ACC112 (cell line): ENCODE data around the gene TNFRSF8.

Experiments
- H2AFZ ChIP-seq: fragments of 200-600 bp; sonication (generic); one replicate; pipeline ENCODE4 v1.6.0; 2017; ENCODE audit warnings: antibody characterized with exemption, low read length; ENCODE audit not compliant: unreplicated experiment
- H3K27ac ChIP-seq: fragments of 200-600 bp; sonication (generic); 2 replicates; pipeline ENCODE4 v1.5.1; 2014; ENCODE audit warnings: low read depth, mild to moderate bottlenecking, antibody characterized with exemption, low read length, moderate library complexity
- H3K27me3 ChIP-seq: fragments of 200-600 bp; sonication (generic); 2 replicates; pipeline ENCODE4 v1.6.1; 2014; ENCODE audit warnings: mild to moderate bottlenecking, antibody characterized with exemption, low read length, moderate library complexity, mixed read lengths; ENCODE audit not compliant: insufficient read depth
- H3K36me3 ChIP-seq: fragments of 200-600 bp; sonication (generic); 2 replicates; pipeline ENCODE4 v1.6.1; 2016; ENCODE audit warnings: mild to moderate bottlenecking, antibody characterized with exemption, low read length, moderate library complexity, mixed read lengths; ENCODE audit not compliant: insufficient read depth
- H3K4me1 ChIP-seq: fragments of 200-600 bp; sonication (generic); one replicate; pipeline ENCODE4 v1.6.1; 2016; ENCODE audit warnings: low read length, mixed read lengths; ENCODE audit not compliant: insufficient read depth, unreplicated experiment, control insufficient read depth
- H3K4me3 ChIP-seq: fragments of 200-600 bp; sonication (generic); 2 replicates; pipeline ENCODE4 v1.5.1; 2014; ENCODE audit warnings: mild to moderate bottlenecking, low read depth, low read length
- H3K79me2 ChIP-seq: fragments of 200-600 bp; sonication (generic); one replicate; pipeline ENCODE4 v1.6.0; 2016; ENCODE audit warnings: low read length; ENCODE audit not compliant: control insufficient read depth, unreplicated experiment, insufficient read depth

The TNFRSF8 gene

DNA sequence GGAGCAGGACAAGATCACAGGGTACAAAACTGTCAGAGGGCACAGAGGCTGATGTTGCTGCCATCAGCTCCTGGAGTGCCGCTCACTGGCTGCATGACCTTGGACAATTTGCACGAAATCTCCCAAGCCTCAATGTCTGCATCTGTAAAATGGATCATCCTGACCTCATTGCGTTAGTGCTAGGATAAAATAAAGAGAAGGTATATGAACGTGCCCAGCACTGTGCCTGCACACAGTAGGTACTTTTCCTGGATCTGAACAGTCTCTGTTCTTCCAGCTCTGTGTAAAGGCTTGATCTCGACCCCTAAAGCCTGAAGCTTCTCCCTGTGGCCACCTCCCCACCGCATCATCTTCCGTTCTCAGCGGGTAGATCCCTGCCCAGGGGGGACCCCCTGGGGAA is 116.6 kb downstream of the TNFRSF8 start:
- Histone ChIP-seq H3K27ac (no peak overlapping the region), H3K27me3 (no peaks in the 10 kb centered on the region), H3K36me3 (no peaks in the 10 kb centered on the region), H3K79me2 (peaks cover 27% of the 10 kb centered on the region), H3K4me1 (peaks cover 44% of the 10 kb centered on the region), H3K4me3 (no peak overlapping the region), H2AFZ (no peak overlapping the region)

DNA sequence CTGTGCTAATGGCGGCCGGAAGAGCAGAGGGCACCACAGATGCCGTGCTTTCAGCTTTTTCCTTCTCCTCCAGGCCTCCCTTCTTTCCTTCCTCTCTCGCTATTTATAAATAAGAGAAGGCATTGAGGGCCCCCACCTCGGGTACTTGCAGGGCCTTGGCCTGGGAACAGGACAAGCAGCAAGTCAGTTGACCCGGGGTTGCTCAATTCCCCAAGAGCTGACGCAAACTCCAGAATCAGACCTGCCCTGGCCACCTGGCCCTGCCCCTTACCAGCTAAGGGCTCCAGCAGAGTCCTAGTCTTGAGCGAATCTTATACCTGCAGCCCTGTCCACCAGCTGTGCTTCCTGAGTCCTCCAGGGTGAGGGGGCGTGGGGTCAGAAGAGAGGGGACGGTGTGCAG is 117.2 kb downstream of the TNFRSF8 start:
- no peaks in the 10 kb centered on the region for H3K27me3 ChIP-seq
- H3K36me3 ChIP-seq: no peaks in the 10 kb centered on the region
- peaks cover 47% of the 10 kb centered on the region for H3K4me1 ChIP-seq
- no peak overlapping the region for H3K27ac ChIP-seq
- H3K4me3 ChIP-seq: no peak overlapping the region
- H2AFZ ChIP-seq: no peak overlapping the region
- peaks cover 27% of the 10 kb centered on the region for H3K79me2 ChIP-seq

DNA sequence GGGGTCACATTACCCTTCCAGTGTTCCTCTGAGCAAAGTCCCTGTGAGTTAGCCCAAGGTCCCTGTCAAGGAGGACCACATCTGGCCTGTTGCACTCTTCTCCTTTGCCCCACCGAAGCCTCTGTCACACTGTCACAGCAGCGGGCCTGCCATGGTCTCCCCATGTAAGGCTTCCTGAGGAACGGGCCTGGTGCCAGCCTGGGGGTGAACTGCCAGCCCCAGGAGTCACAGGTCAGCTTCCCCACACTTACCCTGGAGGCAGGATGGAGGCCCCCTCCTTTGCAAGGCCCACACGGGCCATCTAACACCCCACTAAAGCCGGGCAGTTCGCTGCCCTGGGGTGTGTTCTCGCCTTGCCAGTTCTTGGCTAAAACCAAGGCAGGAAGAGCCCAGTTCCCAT is 117.8 kb downstream of the TNFRSF8 start:
- H3K4me1 ChIP-seq: peaks cover 52% of the 10 kb centered on the region

DNA sequence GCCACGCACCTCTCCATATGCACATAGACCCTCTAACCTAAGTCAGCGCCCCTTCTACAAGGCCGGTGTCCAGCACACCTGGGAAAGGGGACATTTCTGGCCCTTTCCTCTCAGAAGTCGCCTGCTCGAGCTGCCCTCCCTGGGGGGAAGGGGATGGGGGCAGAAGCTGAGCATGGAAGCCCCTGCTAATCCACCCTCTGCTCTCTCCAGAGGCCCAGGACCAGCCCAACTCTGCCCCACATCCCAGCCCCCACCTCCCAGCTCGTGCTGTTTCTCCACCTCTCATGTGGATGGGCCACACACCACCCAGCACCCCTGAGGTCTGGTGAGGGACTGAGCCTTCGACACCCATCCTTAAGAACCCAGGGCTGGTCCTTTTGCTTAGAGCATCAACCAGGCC is 118.5 kb downstream of the TNFRSF8 start:
- Histone ChIP-seq H3K36me3 (no peaks in the 10 kb centered on the region), H3K27me3 (no peaks in the 10 kb centered on the region), H3K4me1 (peaks cover 59% of the 10 kb centered on the region), H3K79me2 (peaks cover 30% of the 10 kb centered on the region), H3K27ac (peak overlapping the region; percentile 27; the same call in 1 of the 2 replicates), H2AFZ (no peak overlapping the region), H3K4me3 (no peak overlapping the region)

More for the DNA sequence above, 117.8 kb downstream of the TNFRSF8 start:
- H3K4me3 ChIP-seq: no peak overlapping the region
- no peaks in the 10 kb centered on the region for H3K36me3 ChIP-seq
- H3K27ac ChIP-seq: no peak overlapping the region
- no peaks in the 10 kb centered on the region for H3K27me3 ChIP-seq
- H2AFZ ChIP-seq: no peak overlapping the region
- H3K79me2 ChIP-seq: peaks cover 30% of the 10 kb centered on the region

DNA sequence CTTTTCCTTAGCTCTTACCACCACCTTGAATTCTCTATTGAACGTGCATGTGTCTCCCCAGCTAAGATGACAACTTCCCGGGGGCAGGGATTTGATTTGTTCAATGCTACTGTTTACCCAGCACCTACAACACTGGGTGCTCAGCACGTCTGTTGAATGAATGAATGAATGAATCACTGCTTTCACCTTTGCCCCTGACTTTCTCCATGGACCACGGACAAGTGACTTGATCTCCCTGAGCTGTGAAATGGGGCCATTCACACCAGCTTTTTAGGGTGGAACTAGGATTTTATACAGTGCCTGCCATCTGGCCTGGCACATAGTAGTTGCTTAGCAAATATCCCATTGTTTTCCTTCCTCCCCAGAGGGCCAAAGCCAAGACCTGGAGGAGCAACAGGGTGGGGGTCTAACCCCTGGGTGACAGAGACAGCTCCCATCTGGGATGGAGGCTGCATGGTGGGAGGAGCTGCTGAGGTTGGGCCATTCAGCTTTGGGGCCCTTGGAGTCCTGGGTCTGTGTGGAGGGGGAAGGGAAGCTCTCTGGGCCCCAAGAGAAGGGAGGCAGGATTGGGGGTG is 119.4 kb downstream of the TNFRSF8 start:
- H2AFZ ChIP-seq: no peak overlapping the region
- no peak overlapping the region for H3K4me3 ChIP-seq
- H3K79me2 ChIP-seq: peaks cover 32% of the 10 kb centered on the region
- H3K4me1 ChIP-seq: peaks cover 57% of the 10 kb centered on the region
- H3K27me3 ChIP-seq: no peaks in the 10 kb centered on the region
- H3K36me3 ChIP-seq: no peaks in the 10 kb centered on the region
- peak overlapping the region; percentile 27; the same call in 1 of the 2 replicates for H3K27ac ChIP-seq

DNA sequence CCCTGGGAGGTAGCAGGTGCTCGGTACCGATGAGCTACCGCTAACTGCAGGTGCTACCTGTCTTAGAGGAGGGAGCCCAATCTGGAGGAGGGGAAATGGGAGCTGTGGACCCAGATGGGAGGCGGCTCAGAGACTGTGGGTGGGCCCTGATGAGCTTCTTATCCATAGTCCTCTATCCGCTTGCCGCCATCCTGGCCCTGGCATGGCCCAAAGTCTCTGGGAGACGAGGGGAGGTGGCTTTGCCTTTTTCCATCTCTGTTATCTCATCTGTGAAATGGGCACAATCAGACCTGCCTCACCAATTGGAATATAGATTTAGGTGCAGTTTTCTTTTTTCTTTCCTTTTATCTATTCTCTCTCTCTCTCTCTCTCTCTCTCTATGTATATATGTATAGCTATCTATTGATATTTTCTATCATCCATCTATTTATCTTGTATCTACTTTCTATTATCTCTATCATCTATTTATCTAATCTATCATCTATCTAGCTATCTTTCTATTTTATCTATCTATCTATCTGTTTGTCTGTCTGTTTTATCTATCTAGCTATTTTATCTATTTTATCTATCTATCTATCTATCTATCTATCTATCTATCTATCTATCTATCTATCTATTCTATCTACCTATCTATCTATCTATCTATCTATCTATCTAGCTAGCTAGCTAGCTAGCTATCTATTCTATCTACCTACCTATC is 120.1 kb downstream of the TNFRSF8 start:
- Histone ChIP-seq H3K79me2 (peaks cover 36% of the 10 kb centered on the region), H2AFZ (no peak overlapping the region), H3K4me3 (peak overlapping the region; percentile 0; the same call in 1 of the 2 replicates), H3K27me3 (no peaks in the 10 kb centered on the region), H3K36me3 (no peaks in the 10 kb centered on the region), H3K4me1 (peaks cover 52% of the 10 kb centered on the region), H3K27ac (peak overlapping the region; percentile 75)

DNA sequence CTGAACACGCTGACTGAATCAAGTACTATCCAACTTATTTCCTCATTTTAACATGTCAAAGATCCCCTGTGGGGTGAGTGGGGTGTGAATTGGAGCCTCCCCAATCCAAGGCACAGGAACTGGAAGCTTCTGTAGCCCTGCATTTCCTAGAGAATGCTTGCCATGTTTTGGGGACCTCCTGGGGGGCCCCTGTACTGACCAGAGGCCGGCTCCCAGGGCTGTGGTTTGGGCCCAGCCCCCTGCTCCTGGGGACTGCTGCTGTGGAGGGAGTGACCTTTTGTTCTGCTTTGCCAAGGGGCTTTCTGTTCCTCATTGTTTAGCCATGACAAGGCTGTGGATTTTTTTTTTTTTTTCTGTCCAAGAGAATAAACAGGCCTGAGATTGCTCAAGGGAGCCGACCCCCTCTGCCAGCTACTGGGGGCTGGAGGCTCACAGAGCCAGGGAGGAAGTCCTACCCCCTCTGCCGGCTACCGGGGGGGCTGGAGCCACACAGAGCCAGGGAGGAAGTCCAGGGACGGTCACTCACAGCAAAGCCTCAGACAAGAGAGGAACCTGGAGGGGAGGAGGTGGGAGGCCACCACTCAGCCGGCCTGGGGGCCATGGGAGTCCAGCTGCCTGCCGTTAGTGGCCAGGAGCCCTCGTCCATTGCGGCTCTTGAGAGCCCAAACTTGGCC is 121.0 kb downstream of the TNFRSF8 start:
- Histone ChIP-seq H3K27ac (peak overlapping the region; percentile 75), H3K4me3 (peak overlapping the region; percentile 0), H3K27me3 (no peaks in the 10 kb centered on the region), H3K36me3 (no peaks in the 10 kb centered on the region), H2AFZ (peak overlapping the region; percentile 21), H3K79me2 (peaks cover 38% of the 10 kb centered on the region), H3K4me1 (peaks cover 46% of the 10 kb centered on the region)

DNA sequence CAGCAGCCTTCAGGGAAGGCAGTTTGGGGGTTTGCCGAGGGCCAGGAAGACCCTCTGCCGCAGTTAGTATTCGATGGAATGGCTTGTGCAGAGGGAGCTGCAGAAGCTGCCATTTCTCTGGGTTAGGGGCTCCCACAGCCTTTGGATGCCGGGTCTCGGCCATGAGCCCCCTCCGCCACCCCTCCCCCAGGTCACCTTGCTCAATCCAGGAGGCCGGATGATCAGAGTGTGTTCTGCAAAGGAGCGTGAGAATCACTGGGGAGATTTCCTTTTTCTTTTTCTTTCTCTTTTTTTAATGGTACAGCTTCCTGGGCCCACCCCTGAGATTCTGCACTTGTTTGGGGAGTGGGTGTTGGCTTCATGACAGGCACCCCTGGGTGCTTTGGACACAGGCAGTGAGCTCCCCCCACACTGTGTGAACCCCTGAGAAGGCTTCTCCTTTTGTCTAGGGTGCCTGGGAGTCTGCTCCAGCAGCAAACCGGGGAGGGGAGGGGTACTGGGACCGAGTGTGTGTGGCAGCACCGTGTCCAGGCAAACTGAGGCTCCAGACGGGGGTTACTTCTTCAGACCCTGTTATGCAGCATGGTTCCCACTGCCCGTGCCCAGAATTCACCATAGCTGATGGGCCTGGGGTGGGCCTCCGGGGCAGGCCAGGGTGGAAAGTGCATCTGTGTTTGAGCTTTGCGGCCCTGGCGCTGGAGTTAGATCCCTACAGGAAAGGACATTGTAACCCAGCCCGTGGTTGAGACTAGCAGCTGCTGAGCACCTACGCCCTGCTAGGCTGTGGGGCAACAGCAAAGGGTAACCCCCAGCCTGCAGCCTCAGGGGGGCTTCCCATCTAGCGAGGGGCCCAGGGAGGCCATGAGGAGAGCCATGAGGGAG is 122.2 kb downstream of the TNFRSF8 start:
- peaks cover 46% of the 10 kb centered on the region for H3K4me1 ChIP-seq
- peaks cover 37% of the 10 kb centered on the region for H3K79me2 ChIP-seq
- H3K4me3 ChIP-seq: peak overlapping the region; percentile 0; the same call in 1 of the 2 replicates
- no peak overlapping the region for H2AFZ ChIP-seq
- peak overlapping the region; percentile 75 for H3K27ac ChIP-seq
- no peaks in the 10 kb centered on the region for H3K36me3 ChIP-seq
- H3K27me3 ChIP-seq: no peaks in the 10 kb centered on the region

DNA sequence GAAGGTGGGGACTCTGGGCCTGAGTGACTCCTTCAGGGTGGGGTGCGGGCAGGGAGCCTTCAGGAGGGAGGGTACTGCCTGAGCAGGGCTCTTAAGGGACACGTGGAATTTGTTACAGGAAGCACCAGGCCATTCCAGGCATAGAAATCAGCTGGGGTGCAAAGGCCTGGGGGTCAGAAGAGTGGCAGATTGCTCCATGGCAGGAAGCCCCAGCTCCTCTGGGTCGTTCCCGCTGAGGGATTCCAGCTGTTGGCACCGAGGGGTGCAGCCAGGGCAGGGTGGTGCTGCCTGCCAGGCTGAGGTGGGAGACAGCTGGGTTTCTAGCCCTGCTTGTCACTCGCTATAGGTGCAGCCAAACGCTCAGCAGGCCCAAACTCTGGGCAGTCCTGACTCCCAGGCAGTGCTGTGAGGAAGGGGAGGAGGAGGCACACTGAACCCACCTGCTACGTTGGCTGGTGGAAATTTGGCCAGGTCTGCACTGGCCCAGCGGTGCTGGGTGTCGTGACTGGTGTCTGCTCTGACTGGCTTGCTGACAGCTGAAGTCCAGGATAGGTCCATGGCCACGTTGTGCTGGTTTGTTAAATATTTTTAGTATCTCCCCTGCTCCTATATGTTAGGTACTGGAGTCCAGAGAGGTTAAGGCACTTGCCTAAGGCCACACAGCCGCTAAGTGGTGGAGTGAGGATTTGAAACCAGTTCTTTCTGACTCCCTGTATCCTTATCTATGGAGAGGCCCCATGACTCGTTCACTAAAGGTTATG is 123.0 kb downstream of the TNFRSF8 start:
- Histone ChIP-seq H3K36me3 (no peaks in the 10 kb centered on the region), H3K27me3 (no peaks in the 10 kb centered on the region), H2AFZ (no peak overlapping the region), H3K79me2 (peaks cover 37% of the 10 kb centered on the region), H3K27ac (peak overlapping the region; percentile 3; the same call in 1 of the 2 replicates), H3K4me3 (no peak overlapping the region), H3K4me1 (peaks cover 46% of the 10 kb centered on the region)

DNA sequence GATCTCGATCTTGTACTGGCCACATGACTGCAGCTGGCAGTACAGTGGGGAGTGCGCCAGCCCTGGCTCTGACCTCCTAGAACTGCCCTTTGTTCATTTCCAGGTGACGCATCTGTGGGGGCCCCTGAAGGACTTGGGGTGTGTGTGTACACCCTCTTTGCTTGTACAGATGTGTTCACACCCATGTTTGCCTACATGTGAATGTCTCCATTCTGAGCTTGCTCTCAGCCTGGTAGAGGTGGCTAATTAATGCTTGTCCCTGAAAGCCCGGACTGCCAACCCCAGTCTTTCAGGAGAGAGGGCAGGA is 123.5 kb downstream of the TNFRSF8 start:
- Histone ChIP-seq H3K27me3 (no peaks in the 10 kb centered on the region), H3K79me2 (peaks cover 37% of the 10 kb centered on the region), H3K4me1 (peaks cover 46% of the 10 kb centered on the region), H3K36me3 (no peaks in the 10 kb centered on the region), H2AFZ (no peak overlapping the region), H3K4me3 (no peak overlapping the region), H3K27ac (no peak overlapping the region)
